Fibroblast of lung (primary cell): ENCODE results near the gene XRCC2. TPM values are rescaled to one million over a fixed set of nuclear protein-coding genes. Genes with fewer than 3 reads are reported as not detected.

Experiments used
- DNase-seq, 2 donors: peaks; one replicate each; pipeline versions ENCODE4 v3.0.0 to v3.0.0-alpha.2; 2010; ENCODE audit warnings: low read depth in 2 of 2
- H2AFZ ChIP-seq: 2 replicates; pipeline ENCODE4 v1.5.1; 2012; ENCODE audit warnings: low read length, control low read depth, inconsistent platforms
- H3K27ac ChIP-seq: 2 replicates; pipeline ENCODE4 v1.5.1; 2011; ENCODE audit warnings: low read length, control low read depth; ENCODE audit not compliant: insufficient read depth
- H3K27me3 ChIP-seq: 2 replicates; pipeline ENCODE4 v1.5.1; 2011; ENCODE audit warnings: mild to moderate bottlenecking, low read length; ENCODE audit not compliant: control insufficient read depth, insufficient read depth
- H3K36me3 ChIP-seq: 2 replicates; pipeline ENCODE4 v1.5.1; 2011; ENCODE audit warnings: low read length; ENCODE audit not compliant: control insufficient read depth, insufficient read depth
- H3K4me1 ChIP-seq: 2 replicates; pipeline ENCODE4 v1.5.1; 2011; ENCODE audit warnings: low read length; ENCODE audit not compliant: control insufficient read depth, insufficient read depth; ENCODE audit errors: extremely low read depth
- H3K4me2 ChIP-seq: 2 replicates; pipeline ENCODE4 v1.5.1; 2011; ENCODE audit warnings: low read length, control low read depth; ENCODE audit not compliant: insufficient read depth; ENCODE audit errors: extremely low read depth
- H3K4me3 ChIP-seq, 4 experiments: fragments of 200-600 bp in 1 of 4; sonication (generic) in 1 of 4; replicated peaks in 1 of 4; 2 replicates each; pipeline ENCODE4 v1.5.1; 2011 to 2016; ENCODE audit warnings: low read length in 4 of 4, low read depth in 3 of 4, mild to moderate bottlenecking in 3 of 4, control low read depth in 2 of 4, inconsistent platforms in 1 of 4, mixed read lengths in 1 of 4; ENCODE audit not compliant: insufficient read depth in 1 of 4; ENCODE audit errors: control extremely low read depth in 1 of 4
- H3K79me2 ChIP-seq: 2 replicates; pipeline ENCODE4 v1.5.1; 2012; ENCODE audit warnings: mild to moderate bottlenecking, low read length, inconsistent platforms; ENCODE audit not compliant: control insufficient read depth, insufficient read depth
- H3K9ac ChIP-seq: 2 replicates; pipeline ENCODE4 v1.5.1; 2011; ENCODE audit warnings: mild to moderate bottlenecking, low read length, control low read depth; ENCODE audit not compliant: insufficient read depth
- H3K9me3 ChIP-seq: 2 replicates; pipeline ENCODE4 v1.5.1; 2012; ENCODE audit warnings: low read depth, low read length; ENCODE audit not compliant: control insufficient read depth, insufficient read depth
- H4K20me1 ChIP-seq: 2 replicates; pipeline ENCODE4 v1.5.1; 2011; ENCODE audit warnings: low read length; ENCODE audit not compliant: control insufficient read depth, insufficient read depth; ENCODE audit errors: extremely low read depth
- EZH2 ChIP-seq: IDR thresholded peaks from 2 replicates; pipeline ENCODE4 v1.5.1; 2012; ENCODE audit warnings: low read length, control low read depth, mild to moderate bottlenecking; ENCODE audit errors: missing control alignments
- polyA plus RNA-seq, 2 donors: library from polyadenylated mRNA; depleted of rRNA in 1 of 2; stranded (reverse) in 1 of 2; unstranded in 1 of 2; fragments of >200 nt; gene quantifications; 2 replicates each; pipeline ENCODE4 v1.2.1, GENCODE V29; 2011 to 2012; ENCODE audit warnings: missing spikeins in 1 of 2
- total RNA-seq: library from RNA; depleted of rRNA; stranded (reverse); fragments of >200 nt; gene quantifications from 2 replicates; pipeline ENCODE4 v1.2.1, GENCODE V29; 2014
- TF ChIP-seq, protein P1 (sequence below), 2 donors: IDR thresholded peaks in 1 of 2; conservative IDR thresholded peaks in 1 of 2; 1 replicate in 1 of 2; 2 replicates in 1 of 2; pipeline ENCODE4 v1.5.1; 2011 to 2012; ENCODE audit warnings: low read length in 2 of 2, control low read depth in 1 of 2, inconsistent platforms in 1 of 2, low read depth in 1 of 2, mild to moderate bottlenecking in 1 of 2

The XRCC2 gene
- total and polyA plus RNA-seq, 2 donors (not counting 1 experiment from before 2014, with no cell fraction given), result 0.66 to 1.4 TPM

- no peak for TF ChIP-seq EZH2
- TF ChIP-seq, protein P1, sequence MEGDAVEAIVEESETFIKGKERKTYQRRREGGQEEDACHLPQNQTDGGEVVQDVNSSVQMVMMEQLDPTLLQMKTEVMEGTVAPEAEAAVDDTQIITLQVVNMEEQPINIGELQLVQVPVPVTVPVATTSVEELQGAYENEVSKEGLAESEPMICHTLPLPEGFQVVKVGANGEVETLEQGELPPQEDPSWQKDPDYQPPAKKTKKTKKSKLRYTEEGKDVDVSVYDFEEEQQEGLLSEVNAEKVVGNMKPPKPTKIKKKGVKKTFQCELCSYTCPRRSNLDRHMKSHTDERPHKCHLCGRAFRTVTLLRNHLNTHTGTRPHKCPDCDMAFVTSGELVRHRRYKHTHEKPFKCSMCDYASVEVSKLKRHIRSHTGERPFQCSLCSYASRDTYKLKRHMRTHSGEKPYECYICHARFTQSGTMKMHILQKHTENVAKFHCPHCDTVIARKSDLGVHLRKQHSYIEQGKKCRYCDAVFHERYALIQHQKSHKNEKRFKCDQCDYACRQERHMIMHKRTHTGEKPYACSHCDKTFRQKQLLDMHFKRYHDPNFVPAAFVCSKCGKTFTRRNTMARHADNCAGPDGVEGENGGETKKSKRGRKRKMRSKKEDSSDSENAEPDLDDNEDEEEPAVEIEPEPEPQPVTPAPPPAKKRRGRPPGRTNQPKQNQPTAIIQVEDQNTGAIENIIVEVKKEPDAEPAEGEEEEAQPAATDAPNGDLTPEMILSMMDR (conservative IDR thresholded peaks at IDR 0.05 in 1 of 2, IDR thresholded peaks at IDR 0.05 in 1 of 2; ENCODE audit: low read depth in 1 of 2, low read length in 2 of 2), result no peak
- no peaks in the 10 kb centered on the region for H3K79me2 ChIP-seq
- no peak for DNase-seq
- H2AFZ ChIP-seq, result no peak overlapping the region
- no peak overlapping the region for H3K4me3 ChIP-seq
- no peak overlapping the region for H3K9ac ChIP-seq
- no peaks in the 10 kb centered on the region for H3K4me1 ChIP-seq
- no peak overlapping the region for H3K27ac ChIP-seq
- H3K27me3 ChIP-seq, result no peaks in the 10 kb centered on the region
- H4K20me1 ChIP-seq, result no peaks in the 10 kb centered on the region
- H3K36me3 ChIP-seq, result no peaks in the 10 kb centered on the region
- no peak overlapping the region for H3K4me2 ChIP-seq
- H3K9me3 ChIP-seq, result no peaks in the 10 kb centered on the region
Measured at GRCh38 chr7:152621426-152621825, 54.5 kb downstream of the XRCC2 start.

- no peaks in the 10 kb centered on the region for H3K9me3 ChIP-seq
- H3K27ac ChIP-seq, result no peak overlapping the region
- H4K20me1 ChIP-seq, result no peaks in the 10 kb centered on the region
- DNase-seq, result no peak
- no peaks in the 10 kb centered on the region for H3K36me3 ChIP-seq
- no peak for TF ChIP-seq EZH2
- TF ChIP-seq, protein P1 (conservative IDR thresholded peaks at IDR 0.05 in 1 of 2, IDR thresholded peaks at IDR 0.05 in 1 of 2; ENCODE audit: low read depth in 1 of 2, low read length in 2 of 2), result no peak
- H3K4me3 ChIP-seq, result no peak overlapping the region
- H3K4me2 ChIP-seq, result no peak overlapping the region
- H3K9ac ChIP-seq, result no peak overlapping the region
- no peak overlapping the region for H2AFZ ChIP-seq
- no peaks in the 10 kb centered on the region for H3K4me1 ChIP-seq
- no peaks in the 10 kb centered on the region for H3K27me3 ChIP-seq
- no peaks in the 10 kb centered on the region for H3K79me2 ChIP-seq
Measured at GRCh38 chr7:152619027-152619739, 56.8 kb downstream of the XRCC2 start.

DNA sequence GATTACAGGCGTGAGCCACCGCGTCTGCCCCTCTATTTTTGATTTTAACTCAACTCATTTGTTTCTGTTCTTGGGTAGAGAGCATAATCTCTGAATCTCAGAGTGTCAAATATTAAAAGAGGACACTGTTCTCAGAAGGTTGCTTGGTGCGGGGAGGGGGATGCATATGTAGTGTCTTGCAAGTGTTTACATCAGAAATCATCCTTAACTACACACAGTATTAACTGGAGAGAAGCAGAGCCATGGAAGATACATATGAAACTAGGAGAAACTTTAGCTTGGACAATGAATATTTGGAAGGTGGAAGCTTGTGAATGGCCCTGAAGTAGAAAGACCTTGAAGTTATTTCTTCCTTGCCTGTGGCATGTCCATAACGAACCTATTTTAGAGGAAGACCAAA lies 57.5 kb downstream of the XRCC2 start:
- Histone ChIP-seq H3K27ac (no peak overlapping the region), H3K4me3 (no peak overlapping the region), H3K4me2 (no peak overlapping the region), H3K9ac (no peak overlapping the region), H3K9me3 (no peaks in the 10 kb centered on the region), H3K79me2 (no peaks in the 10 kb centered on the region), H3K27me3 (no peaks in the 10 kb centered on the region), H3K36me3 (no peaks in the 10 kb centered on the region), H2AFZ (no peak overlapping the region), H4K20me1 (no peaks in the 10 kb centered on the region), H3K4me1 (no peaks in the 10 kb centered on the region)
- TF ChIP-seq, protein P1 (conservative IDR thresholded peaks at IDR 0.05 in 1 of 2, IDR thresholded peaks at IDR 0.05 in 1 of 2; ENCODE audit: low read depth in 1 of 2, low read length in 2 of 2), result no peak
- no peak for TF ChIP-seq EZH2
- no peak for DNase-seq
